SH-SY5Y (cell line): Measurements from ENCODE around the gene SOWAHA.

Source experiments
- GATA2 ChIP-seq: IDR thresholded peaks from 2 replicates; pipeline ENCODE4 v1.6.1; 2011; ENCODE audit warnings: mild to moderate bottlenecking, low read depth, low read length
- GATA3 ChIP-seq: IDR thresholded peaks from 2 replicates; pipeline ENCODE4 v1.6.1; 2011; ENCODE audit warnings: low read depth, mild to moderate bottlenecking, low read length, moderate library complexity

The SOWAHA gene

DNA sequence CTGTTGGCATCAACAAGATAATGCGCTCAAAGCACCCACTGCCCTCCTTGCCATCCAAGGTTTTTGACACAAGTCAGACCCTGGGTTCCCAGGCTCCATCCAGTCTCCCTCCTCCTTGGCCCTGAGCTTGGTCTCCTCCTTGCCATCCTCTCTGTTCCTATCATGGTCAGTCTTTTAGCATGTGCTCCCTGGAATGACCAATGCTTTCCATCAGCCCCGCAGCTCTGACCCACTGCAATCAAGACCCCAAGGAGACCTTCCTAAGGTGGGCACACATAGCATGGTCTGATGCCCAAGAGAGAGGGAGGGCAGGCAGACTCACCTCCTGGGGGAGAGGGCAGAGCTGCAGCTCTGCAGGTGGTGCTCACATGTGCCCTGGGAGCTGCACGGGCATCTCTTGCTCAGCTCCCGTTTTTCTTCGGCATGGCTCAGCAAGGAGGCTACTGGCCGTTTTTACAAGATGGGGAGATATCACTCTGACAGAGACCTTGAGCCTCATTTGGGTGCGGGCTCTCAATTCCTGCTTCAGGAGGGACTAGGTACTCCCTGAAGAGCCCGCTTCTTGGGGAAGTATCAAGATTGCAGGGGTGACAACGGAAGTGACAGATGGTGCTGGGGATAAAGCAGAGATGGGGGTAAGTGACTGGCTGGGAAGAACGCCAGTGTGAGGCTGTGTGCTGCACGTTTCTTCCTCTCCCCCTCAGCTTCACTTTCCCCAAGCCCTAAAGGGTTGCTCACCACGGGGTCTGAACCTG, 39.3 kb upstream of the SOWAHA start:
- no peak for TF ChIP-seq GATA3
- no peak for TF ChIP-seq GATA2

GRCh38 chr5:132774406-132774805, 38.7 kb upstream of the SOWAHA start:
- TF ChIP-seq GATA3: no peak
- no peak for TF ChIP-seq GATA2

DNA sequence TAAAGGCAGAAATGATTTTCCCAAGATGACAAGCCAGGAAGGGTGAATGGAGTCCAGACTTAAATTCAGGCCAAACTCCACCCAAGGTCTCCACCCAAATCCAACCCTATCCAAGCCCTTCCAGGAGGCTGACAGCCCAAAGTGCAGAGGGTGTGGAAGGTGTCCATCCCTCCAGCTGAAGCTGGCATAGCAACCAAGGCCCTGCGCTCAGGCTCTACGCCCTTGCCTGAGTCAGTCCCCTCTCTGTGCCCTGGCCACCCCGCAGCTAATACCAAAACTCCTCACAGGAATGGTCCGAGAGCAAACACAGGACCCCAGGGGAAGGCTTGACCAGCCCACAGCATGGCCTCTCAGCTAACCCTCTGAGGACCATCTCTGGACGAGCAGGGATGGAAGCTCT, 38.2 kb upstream of the SOWAHA start:
- no peak for TF ChIP-seq GATA3
- no peak for TF ChIP-seq GATA2

GRCh38 chr5:132775476-132775961, 37.6 kb upstream of the SOWAHA start:
- TF ChIP-seq GATA3: no peak
- no peak for TF ChIP-seq GATA2

- no peak for TF ChIP-seq GATA3
- no peak for TF ChIP-seq GATA2
These were observed 36.8 kb upstream of the SOWAHA start for GRCh38 chr5:132776131-132776937.

DNA sequence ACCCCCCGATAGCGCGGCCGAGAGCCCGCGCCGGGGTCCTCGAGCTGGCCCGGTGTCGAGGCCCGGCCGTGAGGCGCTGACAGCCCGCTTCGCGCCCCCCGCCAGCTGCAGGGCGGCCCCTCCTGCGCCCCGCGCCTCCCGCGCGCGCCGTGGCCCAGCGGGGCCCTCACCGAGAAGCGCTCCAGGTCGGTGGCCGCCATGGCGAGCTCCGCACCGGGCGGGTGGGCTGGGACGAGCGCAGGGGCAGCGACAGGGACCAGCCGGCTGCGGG, 36.2 kb upstream of the SOWAHA start:
- TF ChIP-seq GATA3 (no peak), GATA2 (no peak)

DNA sequence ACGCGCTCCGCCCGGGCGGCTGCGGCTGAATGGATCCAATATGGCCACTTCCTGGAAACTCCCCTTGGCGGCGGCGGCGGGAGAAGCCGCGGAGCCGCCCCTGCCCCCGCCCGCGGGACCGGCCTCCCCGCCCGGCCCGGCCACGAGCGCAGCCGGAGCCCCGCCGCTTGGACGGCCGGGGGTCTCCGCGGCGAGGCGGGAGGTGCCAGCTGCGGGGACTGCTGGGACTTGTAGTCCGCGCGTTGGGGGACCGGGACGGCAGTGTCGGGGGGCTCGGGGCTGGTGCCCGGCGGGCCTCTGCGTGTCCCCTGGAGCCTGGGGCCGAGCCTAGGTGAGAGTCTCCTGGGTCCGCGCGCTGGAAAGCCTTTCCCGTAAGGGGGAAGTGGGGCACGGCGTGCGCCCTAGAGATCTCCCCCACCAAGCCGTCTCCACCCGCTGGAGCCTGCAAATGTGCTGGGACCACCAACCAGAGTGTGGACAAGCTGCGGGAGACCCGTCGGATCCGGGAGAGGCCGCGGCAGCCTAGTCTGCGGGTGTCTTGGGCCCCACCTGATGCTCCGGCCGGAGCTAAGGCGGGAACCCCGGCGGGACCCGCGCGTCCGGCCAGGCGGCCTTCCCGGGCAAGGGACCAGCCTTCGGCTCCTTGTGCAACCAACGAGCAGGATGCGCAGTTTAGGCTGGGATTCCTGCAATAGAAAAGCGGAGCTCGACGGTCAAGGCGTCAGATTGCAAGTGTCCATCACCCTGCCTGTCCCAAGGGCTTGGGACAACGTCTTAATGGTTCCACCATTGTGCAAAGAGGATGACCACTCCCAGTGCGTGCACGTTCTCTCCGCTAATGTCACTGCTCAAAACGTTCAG, 35.7 kb upstream of the SOWAHA start, which contains the start of gene SEPTIN8:
SEPTIN8 (minus strand) TSS at position 31 of the 861 bp plus-strand sequence. CDS start 102 bp downstream, outside the sequence.
- TF ChIP-seq GATA3: no peak
- no peak for TF ChIP-seq GATA2

GRCh38 chr5:132778129-132778528, 35.0 kb upstream of the SOWAHA start:
- TF ChIP-seq GATA2 (no peak), GATA3 (no peak)

- TF ChIP-seq GATA3 (no peak), GATA2 (no peak)
These were observed 34.2 kb upstream of the SOWAHA start for GRCh38 chr5:132778856-132779255.

DNA sequence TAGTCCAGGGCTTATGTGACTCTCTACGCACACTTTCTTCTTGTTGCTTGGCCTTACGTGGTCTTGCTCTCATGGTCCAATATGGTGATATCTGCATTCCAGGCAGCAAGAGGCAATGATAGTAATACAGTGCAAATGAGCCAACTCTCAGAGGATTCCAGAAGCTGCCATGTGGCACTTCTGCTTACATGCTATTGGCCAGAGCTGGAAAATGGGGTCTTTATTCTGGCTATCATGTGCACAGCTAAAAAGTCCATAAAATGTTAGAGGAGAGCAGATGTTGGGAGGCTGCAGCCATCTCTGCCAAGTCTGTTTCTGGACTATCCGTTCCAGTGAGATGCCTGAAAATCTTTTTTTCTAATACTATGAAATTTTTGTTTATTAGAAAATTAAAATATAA, 33.1 kb upstream of the SOWAHA start:
- no peak for TF ChIP-seq GATA3
- no peak for TF ChIP-seq GATA2

DNA sequence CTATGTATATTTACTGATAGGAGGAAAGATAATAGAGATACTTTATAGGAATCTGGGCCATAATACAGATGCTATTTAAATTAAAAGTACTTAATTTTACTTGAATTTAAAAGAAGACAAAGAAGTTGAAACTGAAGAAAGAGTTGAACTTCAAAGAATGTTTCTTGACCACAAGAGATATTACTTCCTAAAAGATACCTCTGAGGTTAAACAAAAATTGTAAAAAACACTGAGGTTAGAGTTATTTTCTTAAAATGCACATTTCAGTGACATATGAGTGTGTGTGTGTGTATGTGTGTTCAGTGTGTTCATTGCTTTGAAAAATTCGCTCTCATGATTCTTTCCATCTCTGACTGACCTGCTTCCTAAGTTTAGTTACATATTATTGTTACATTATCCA, 32.5 kb upstream of the SOWAHA start:
- TF ChIP-seq GATA3 (no peak), GATA2 (no peak)

DNA sequence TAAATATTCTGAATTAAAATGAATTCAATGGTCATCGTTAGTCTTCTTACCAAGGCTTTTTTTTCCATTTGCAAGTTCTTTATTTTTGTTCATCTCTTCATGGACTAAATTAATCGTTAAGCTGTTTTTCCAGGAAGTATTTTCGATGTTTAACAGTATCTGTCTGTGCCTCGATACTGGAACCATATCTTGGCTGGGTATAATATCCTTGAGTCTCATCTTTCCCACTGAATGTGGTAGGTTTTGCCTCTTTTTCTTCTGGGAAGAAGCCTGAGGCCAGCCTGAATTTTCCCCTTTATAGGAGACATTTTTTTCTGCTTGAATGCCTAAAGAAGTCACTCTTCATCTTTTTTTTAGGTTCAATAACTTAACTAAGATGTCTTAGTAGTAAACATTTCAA, 32.1 kb upstream of the SOWAHA start:
- TF ChIP-seq GATA3: no peak
- no peak for TF ChIP-seq GATA2

- no peak for TF ChIP-seq GATA3
These were observed 31.0 kb upstream of the SOWAHA start for GRCh38 chr5:132782101-132782500.

- TF ChIP-seq GATA2: no peak
- TF ChIP-seq GATA3: no peak
These were observed 27.7 kb upstream of the SOWAHA start for GRCh38 chr5:132785365-132785764.

- TF ChIP-seq GATA2: no peak
- TF ChIP-seq GATA3: no peak
These were observed 27.2 kb upstream of the SOWAHA start for GRCh38 chr5:132785864-132786263.
